ENCODE measurements around the gene AHDC1.

The AHDC1 gene

GRCh38 chr1:27599605-27600497 lies 4.1 kb downstream of the AHDC1 start:
- no peak for DNase-seq (ENCODE audit: low read depth in 2 of 2)

DNA sequence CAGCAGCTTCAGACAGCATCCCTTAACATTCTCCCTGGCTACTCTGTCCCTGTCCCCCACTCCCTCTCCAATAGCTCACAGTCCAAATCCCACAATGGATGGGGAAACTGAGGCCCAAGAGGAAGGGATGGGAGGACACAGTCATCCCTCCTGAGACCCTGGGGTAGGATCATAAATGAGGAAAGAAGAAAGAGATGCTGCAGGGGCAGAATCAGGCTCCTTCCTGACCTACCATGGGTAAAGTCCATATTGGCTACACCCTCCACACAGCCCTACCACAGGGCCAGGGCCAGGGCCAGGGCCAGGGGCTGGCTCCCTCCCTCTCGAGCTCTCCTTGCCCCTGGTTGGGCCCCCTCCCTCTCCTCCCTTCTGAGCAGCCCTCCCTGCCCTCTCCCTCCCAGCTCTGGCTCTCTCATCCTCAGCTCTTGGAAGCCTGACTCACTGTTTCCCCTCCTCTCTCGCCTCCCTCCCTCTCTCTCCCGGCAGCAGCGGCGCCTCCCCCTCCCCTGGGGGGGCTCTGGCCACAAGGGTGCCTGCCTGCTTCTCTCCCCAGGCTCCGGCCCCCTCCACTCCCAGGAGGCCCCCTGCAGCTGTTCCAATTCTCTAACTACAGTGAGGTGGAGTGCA lies 4.9 kb downstream of the AHDC1 start:
- DNase-seq (ENCODE audit: low read depth in 2 of 2) = peak; percentile 31 to 42

GRCh38 chr1:27598295-27598687 lies 5.7 kb downstream of the AHDC1 start:
- DNase-seq (ENCODE audit: low read depth in 2 of 2) = no peak

GRCh38 chr1:27597516-27598294 lies 6.2 kb downstream of the AHDC1 start:
- no peak for DNase-seq (ENCODE audit: low read depth in 2 of 2)

GRCh38 chr1:27596986-27597385 lies 7.0 kb downstream of the AHDC1 start:
- no peak for DNase-seq (ENCODE audit: low read depth in 2 of 2)

DNA sequence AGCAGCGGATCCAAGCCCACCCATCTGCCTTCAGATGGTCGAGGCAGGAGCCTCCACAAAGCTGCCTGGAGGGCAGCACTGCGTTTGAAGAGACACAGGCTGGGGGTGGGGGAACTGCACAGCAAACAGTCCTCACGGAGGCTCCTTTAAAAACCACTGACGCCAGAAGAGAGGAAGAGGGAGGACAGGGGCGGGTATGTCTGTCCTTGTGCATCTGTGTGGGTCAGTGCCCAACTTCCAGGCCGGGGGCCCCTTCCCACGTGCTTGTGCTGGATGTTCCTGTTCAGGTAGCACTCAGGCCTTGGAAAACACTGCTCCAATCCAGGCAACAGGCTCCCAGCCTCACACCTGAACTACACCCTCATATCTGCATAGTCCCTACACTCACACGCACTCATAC lies 7.7 kb downstream of the AHDC1 start:
- no peak for DNase-seq (ENCODE audit: low read depth in 2 of 2)

GRCh38 chr1:27595597-27595996 lies 8.3 kb downstream of the AHDC1 start:
- DNase-seq (ENCODE audit: low read depth in 2 of 2) = no peak

DNA sequence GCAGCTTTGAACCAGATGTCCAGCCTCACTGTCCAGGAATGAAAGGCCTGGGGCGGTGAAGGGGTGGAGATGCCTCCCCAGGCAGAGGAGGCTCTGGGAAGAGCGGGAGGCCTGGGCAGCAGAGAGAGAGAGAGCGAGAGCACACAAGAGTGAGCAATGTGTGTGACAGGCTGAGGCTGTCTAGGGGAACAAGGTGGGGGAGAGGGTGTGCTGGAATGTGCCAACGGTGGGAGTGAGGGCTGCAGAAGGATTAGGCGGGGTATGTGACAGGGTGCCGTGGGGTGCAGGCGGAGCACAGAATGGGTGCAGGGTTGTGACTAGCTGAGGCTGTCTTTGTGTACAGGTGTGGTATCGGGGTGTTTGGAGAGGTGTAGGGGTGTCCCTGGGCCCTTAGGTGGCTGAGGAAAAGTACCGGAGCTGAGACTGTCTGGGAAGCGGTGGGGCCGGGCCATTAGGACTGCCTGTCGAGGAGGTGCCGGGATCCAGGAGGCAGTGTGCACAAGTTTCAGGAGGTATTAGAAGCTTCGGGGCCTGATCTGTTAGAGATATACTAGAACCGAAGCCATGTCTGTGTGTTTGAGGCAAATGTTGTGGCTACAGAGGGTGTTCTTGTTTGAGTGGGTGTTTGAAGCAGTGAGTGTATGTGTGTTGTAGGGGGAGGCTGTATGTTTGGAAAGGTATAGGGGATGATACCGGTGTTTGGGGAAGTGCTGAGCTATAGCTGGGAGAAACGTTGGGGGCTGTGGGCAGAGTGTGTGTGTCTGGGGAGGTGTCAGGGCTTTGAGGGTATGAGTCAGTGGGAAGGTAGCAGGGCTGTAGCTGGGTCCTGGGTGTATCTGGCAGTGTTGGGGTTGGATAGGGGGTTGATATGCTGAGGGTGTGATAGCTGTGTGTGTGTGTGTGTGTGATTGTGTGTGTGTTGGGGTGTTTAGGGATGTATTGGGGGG lies 9.1 kb downstream of the AHDC1 start:
- no peak for DNase-seq (ENCODE audit: low read depth in 2 of 2)

GRCh38 chr1:27593678-27594563 lies 10.0 kb downstream of the AHDC1 start:
- DNase-seq (ENCODE audit: low read depth in 2 of 2) = no peak

DNA sequence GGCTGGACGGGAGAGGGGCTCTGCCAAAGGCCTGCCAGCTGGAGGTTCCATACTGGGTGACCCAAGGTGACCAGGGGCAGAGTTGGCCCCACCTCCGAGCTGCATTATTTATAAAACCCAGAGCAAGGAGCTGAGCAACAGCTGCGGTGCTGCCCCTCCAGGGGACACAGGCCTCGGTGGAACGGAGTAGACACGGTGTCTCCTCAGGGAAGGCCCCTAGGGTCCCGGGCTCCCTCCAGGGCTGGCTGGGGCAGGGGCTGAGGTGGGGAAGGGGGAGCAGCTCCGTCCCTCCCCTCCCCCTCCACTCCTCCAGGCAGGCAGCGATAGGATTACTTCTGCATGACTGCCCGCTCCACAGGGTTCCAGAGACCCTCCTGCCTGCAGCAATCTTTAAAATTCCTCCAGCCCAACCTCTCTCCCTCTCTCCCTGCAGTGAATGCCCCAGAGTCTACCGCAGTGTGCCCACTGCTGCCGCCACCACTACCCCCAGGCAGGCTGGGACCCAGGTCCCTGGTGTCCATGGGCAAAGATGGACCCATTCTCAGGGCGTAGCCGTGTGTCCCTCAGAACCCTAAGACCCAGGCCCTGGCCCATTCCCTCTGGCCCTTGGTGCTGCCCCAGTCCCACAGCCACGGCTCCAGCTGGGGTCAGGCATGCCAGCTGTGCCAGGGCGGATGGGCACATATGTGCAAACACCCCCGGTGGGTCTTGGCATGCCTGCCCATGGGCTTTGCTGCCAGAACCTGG lies 10.8 kb downstream of the AHDC1 start:
- DNase-seq (ENCODE audit: low read depth in 2 of 2) = no peak

DNA sequence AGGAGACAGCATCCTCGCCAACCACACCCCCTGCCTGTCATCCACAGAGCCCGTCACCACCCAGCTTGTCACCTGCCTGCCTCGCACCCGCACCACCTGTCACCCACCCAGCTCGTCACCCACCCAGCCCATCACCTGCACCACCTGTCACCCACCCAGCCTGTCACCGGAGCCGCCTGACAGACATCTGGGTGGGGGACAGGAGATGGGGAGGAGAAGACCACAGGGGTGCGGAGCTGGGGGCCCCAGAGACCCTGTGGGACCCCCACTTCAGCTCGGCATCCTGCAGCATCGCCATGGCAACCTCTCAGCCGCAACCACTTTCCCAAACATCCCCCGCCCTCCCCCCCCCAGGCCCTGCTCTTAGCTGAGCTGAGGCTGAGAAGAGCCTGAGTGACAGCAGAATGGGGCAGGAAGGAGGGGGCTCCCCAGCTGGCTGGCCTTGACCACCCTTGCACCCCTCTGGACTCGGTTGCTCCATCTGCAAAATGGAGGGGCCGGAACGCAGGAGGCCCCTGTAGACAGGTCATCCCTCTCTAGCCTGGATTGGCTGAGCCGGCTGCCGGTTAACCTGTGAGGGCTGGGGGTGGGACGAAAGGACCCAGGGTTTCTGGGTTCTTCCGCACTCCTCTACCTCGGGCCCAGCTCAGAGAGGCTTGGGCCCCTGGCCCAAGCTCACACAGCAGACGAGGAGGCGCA lies 11.6 kb downstream of the AHDC1 start:
- no peak for DNase-seq (ENCODE audit: low read depth in 2 of 2)

DNA sequence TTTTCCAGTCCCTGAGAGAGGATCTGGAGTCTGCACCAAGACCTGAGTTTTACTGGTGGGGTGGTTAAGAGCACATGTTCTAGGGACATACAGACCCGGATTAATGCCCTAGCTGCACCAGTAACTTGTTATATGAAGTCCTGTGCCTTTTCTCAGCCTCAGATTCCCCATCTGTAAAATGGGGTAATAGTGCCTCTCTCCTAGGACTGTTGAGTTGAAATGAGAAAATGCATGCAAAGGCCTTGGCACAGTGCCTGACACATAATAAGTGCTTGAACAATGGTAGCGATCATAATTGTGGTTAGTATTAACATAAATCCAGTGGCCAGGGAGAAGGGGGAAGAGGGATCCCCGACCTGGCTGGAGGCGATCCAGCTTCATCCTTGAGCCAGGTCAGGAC lies 12.3 kb downstream of the AHDC1 start:
- DNase-seq (ENCODE audit: low read depth in 2 of 2) = no peak

GRCh38 chr1:27590917-27591508 lies 12.9 kb downstream of the AHDC1 start:
- DNase-seq (ENCODE audit: low read depth in 2 of 2) = no peak

GRCh38 chr1:27589841-27590426 lies 14.0 kb downstream of the AHDC1 start:
- no peak for DNase-seq (ENCODE audit: low read depth in 2 of 2)

DNA sequence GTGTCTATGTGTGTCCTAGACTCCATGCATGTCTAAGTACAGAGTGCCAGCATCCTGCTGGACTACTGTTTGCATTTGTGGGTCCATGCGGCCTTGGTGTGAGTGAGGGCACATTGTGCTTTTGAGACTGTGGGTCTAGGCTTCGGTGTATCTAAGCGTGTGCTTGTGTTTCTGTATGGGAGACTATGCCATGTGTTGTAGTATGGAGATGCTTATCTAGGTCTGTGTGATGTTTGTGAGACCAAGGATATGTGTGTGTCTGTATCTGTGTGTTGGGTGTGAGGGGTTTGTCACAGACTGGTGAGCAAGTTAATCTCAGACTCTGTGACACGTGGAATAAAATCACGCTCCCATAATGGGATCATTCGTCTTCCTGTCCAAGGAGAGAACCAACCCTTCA lies 14.5 kb downstream of the AHDC1 start:
- no peak for DNase-seq (ENCODE audit: low read depth in 2 of 2)

GRCh38 chr1:27588256-27589232 lies 15.4 kb downstream of the AHDC1 start:
- no peak for DNase-seq (ENCODE audit: low read depth in 2 of 2)

DNA sequence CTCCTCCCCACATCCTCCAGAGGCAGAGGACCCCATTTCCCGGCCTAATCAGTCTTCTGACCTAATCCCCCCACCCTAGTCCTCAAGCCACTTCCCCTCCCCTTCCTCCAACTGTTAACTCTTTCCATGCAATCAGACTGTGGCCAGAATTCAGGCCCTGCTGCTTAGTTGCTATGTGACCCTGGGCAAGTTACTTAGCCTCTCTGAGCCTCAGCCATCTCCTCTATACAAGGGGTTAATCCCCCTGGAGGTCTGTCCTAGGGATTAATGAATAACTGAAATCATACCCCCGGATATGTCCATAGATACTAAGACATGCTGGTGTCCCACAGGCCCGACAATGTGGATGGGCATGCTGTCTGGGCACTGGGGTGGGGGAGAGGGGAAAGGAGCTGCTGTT lies 18.3 kb downstream of the AHDC1 start:
- no peak for DNase-seq (ENCODE audit: low read depth in 2 of 2)

Data from stimulated activated CD4-positive, alpha-beta T cell treated with anti-CD3 and anti-CD28 coated beads, Interleukin-1b, Interleukin-23, amount 100 ng/mL, for 4 hours (primary cell).